ENCODE data around the gene CRADD. TPM values are rescaled to one million over a fixed set of nuclear protein-coding genes. Genes with fewer than 3 reads are reported as not detected.

CRADD gene
- total RNA-seq, 1 donor from 2014 or later: 9.1 TPM

DNA sequence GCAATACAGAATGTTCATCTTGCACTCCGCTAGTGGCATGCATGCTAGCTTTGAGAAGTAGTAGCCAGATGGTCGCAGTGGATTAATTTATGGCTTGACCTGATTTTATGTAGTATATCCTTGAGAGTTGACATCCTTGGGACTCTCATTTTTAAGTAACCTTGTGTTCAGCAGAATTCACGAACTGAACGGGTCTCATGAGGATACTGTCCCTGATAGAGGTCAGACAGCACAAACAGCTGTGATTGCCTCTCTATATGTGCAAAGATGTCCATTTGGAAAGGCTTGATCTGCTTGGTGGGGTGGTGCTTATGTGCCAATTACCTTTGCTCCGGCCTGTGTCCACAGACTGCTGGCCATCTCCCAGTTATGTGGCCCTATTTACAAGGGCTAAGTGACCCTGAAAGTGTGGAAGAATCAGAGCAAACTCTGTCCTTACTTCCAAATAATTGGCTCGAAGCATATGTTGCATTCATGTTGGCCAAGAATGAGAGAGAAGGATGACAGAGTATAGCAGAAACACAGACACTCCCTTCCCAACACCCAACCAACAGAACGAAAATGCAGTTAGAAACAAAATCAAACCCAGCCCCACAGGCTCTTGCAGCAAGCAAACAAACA, 167.1 kb downstream of the CRADD start:
- Mint-ChIP-seq H3K9me3 (ENCODE audit: low read depth) (no peaks in the 10 kb centered on the region), H3K4me3 (ENCODE audit: unreplicated experiment) (no peak overlapping the region), H3K36me3 (ENCODE audit: low read depth) (no peaks in the 10 kb centered on the region), H3K4me1 (ENCODE audit: low read depth) (peaks cover 6% of the 10 kb centered on the region), H3K27me3 (ENCODE audit: low read depth) (no peaks in the 10 kb centered on the region), H3K27ac (ENCODE audit: unreplicated experiment) (no peak overlapping the region)
- TF ChIP-seq CTCF (IDR thresholded peaks at IDR 0.05): no peak
- no peak for DNase-seq (ENCODE audit: low spot score)

DNA sequence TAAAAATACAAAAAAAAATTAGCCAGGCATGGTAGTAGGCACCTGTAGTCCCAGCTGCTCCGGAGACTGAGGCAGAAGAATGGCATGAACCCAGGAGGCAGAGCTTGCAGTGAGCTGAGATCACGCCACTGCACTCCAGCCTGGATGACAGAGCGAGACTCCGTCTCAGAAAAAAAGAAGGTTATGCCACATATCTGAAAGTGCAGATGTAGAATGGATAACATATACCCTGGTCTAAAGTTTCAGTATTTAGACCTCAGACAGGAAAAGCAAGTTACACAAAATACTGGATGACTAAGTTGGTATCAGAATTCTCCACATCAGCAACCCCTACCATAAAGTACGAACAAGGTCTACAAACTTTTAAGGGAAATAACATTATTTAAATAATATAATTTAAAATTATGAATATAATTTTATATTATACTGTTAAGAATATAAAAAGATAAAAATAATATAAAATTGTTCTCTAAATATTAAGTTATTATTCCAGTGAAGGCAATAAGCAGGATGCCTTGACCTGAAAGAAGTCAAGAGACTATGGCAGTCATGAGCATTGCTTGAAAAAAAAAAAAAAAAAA, 169.9 kb downstream of the CRADD start:
- Mint-ChIP-seq H3K27me3 (ENCODE audit: low read depth) (no peaks in the 10 kb centered on the region), H3K27ac (ENCODE audit: unreplicated experiment) (no peak overlapping the region), H3K4me1 (ENCODE audit: low read depth) (peaks cover 6% of the 10 kb centered on the region), H3K36me3 (ENCODE audit: low read depth) (no peaks in the 10 kb centered on the region), H3K9me3 (ENCODE audit: low read depth) (no peaks in the 10 kb centered on the region), H3K4me3 (ENCODE audit: unreplicated experiment) (no peak overlapping the region)
- DNase-seq (ENCODE audit: low spot score): no peak
- TF ChIP-seq CTCF (IDR thresholded peaks at IDR 0.05): no peak

- Mint-ChIP-seq H3K36me3 (ENCODE audit: low read depth) (no peaks in the 10 kb centered on the region), H3K27me3 (ENCODE audit: low read depth) (no peaks in the 10 kb centered on the region), H3K27ac (ENCODE audit: unreplicated experiment) (no peak overlapping the region), H3K9me3 (ENCODE audit: low read depth) (no peaks in the 10 kb centered on the region), H3K4me3 (ENCODE audit: unreplicated experiment) (no peak overlapping the region), H3K4me1 (ENCODE audit: low read depth) (peaks cover 6% of the 10 kb centered on the region)
- TF ChIP-seq CTCF (IDR thresholded peaks at IDR 0.05): no peak
- no peak for DNase-seq (ENCODE audit: low spot score)
Observed at GRCh38 chr12:93847517-93848474, 170.6 kb downstream of the CRADD start.

DNA sequence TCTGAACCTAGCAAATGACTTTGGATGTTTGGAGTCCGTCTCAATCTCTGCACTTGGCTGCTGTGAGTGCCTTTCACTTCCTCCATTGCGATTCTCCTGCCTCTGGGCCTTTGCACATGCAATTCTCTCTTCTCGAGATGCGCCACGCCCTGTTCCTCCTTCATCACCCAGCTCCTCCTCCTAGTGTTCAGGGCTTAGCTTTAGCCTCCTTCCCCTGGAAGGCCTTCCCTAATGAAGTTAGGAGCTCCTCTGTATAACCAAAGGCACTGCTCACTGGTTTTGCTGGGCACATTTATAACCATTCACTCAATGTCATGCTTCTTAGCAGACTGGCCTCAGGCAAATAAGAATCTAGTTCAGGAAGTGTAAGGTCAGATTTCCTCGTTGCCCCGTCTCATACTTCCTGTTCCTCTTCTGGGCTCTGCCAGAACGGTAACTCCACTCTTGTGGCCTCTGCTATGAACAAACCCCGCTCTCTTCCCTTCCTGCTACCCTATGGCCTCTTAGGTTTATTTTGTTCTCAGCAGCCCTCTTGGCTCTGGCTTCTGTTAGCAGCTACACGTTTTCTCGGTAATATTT, 171.4 kb downstream of the CRADD start:
- Mint-ChIP-seq H3K27me3 (ENCODE audit: low read depth) (no peaks in the 10 kb centered on the region), H3K9me3 (ENCODE audit: low read depth) (no peaks in the 10 kb centered on the region), H3K36me3 (ENCODE audit: low read depth) (no peaks in the 10 kb centered on the region), H3K27ac (ENCODE audit: unreplicated experiment) (no peak overlapping the region), H3K4me3 (ENCODE audit: unreplicated experiment) (no peak overlapping the region), H3K4me1 (ENCODE audit: low read depth) (peaks cover 6% of the 10 kb centered on the region)
- DNase-seq (ENCODE audit: low spot score): no peak
- TF ChIP-seq CTCF (IDR thresholded peaks at IDR 0.05): no peak

DNA sequence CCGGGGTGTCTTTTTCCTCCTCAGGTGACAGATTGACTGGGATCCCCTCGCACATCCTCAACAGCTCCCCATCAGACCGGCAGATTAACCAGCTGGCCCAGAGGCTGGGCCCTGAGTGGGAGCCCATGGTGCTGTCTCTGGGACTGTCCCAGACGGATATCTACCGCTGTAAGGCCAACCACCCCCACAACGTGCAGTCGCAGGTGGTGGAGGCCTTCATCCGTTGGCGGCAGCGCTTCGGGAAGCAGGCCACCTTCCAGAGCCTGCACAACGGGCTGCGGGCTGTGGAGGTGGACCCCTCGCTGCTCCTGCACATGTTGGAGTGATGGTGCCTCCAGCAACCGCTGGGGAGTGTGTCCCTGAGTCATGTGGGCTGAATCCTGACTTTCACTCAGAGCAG, 172.8 kb downstream of the CRADD start:
- no peaks in the 10 kb centered on the region for H3K36me3 Mint-ChIP-seq (ENCODE audit: low read depth)
- H3K4me3 Mint-ChIP-seq (ENCODE audit: unreplicated experiment): no peak overlapping the region
- DNase-seq (ENCODE audit: low spot score): no peak
- H3K27ac Mint-ChIP-seq (ENCODE audit: unreplicated experiment): no peak overlapping the region
- peaks cover 6% of the 10 kb centered on the region for H3K4me1 Mint-ChIP-seq (ENCODE audit: low read depth)
- no peak for TF ChIP-seq CTCF (IDR thresholded peaks at IDR 0.05)
- no peaks in the 10 kb centered on the region for H3K9me3 Mint-ChIP-seq (ENCODE audit: low read depth)
- no peaks in the 10 kb centered on the region for H3K27me3 Mint-ChIP-seq (ENCODE audit: low read depth)

Data from chondrocyte (in vitro differentiated cells).